GM19035 (cell line): ENCODE measurements around the gene NTN5.
"Not testable (repeated sequence)": the region's sequence is repeated elsewhere in the genome, so short reads cannot be mapped to it uniquely, and the experiment has no call there.

Source experiments
- ATAC-seq: cut with Tn5 transposase; IDR thresholded peaks from one replicate; pipeline ENCODE4 v1.9.1; 2021; ENCODE audit not compliant: unreplicated experiment

Gene NTN5, protein sequence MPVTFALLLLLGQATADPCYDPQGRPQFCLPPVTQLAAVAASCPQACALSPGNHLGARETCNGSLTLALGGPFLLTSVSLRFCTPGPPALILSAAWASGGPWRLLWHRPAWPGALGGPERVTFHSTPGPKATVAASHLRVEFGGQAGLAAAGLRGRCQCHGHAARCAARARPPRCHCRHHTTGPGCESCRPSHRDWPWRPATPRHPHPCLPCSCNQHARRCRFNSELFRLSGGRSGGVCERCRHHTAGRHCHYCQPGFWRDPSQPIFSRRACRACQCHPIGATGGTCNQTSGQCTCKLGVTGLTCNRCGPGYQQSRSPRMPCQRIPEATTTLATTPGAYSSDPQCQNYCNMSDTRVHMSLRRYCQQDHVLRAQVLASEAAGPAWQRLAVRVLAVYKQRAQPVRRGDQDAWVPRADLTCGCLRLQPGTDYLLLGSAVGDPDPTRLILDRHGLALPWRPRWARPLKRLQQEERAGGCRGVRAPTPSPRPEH

DNA sequence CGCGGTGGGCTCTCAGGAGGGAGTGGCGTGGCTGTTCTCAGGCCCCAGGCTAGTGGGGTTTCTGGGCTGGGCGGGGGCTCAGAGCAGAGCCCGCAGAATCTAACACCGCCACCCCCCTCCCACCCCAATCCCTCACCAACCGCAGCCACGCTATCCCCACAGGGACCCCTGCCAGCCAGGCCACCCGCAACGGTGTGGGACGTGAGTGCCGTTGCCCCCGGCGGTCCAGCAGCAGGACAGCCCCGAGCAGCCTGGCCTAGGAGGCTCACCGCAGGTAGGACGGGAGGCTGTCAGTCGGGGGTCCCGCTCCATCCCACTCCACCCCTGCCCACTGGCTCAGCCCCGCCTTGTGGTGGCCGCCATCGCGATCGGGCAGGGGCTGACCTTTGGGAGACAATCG is at the start of gene NTN5:
Gene NTN5 (minus strand): TSS at position 24 of the 400 bp plus-strand sequence. CDS start 2,031 bp downstream, outside the sequence.
- ATAC-seq = no peak

DNA sequence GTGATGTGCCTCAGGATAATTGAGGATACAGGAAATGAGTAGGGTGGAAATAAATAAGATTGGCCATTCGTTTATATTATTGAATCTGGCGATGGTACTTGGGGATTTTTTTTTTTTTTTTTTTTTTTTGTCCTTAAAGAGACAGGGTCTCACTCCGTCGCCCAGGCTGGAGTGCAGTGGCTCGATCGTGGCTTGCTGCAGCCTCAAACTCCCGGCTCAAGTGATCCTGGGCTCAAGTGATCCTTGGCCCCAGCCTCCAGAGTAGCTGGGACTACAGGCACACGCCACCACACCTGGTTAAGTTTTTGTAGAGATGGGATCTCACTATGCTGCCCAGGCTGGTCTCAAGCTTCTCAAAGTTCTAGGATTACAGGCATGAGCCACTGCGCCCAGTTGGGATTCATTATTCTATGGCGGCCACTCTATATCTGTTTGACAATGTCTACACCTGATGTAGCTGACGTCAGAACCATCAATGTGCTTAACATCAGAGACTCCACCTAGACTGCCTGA is 49.4 kb upstream of the NTN5 start:
- no peak for ATAC-seq

DNA sequence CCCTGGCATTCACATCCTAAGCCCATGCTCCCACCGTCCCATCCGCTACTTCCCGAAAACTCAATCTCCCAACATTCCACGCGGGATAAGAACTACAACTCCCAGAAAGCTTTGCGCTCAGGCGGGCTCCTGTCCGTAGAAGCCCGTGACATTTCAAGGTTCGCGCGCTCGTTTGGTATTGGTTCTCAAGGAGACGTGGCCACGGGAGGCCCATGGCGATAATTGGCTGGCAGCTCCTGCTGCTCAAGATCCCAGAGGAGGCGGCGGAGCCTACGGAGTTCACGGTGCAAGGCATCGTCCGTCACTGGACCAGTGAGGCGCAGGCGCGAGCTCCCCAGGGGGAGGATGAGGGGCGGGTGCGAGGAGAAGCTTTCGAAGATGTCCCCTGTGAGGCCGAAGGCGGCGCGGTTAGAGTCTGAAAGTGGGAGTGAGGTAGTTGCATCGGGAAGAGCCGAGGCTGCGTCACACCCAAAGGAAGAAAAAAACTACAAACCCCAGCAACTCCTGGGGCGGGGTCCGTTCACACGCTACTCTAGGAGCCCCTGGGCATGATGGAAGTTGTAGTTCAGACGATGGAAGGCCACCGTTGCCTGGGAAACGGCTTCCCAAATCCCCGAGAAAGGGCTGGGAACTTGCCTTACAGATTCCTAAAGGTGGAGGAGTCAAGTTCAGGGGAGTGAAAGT is 47.9 kb upstream of the NTN5 start:
- ATAC-seq = peak; percentile 87

DNA sequence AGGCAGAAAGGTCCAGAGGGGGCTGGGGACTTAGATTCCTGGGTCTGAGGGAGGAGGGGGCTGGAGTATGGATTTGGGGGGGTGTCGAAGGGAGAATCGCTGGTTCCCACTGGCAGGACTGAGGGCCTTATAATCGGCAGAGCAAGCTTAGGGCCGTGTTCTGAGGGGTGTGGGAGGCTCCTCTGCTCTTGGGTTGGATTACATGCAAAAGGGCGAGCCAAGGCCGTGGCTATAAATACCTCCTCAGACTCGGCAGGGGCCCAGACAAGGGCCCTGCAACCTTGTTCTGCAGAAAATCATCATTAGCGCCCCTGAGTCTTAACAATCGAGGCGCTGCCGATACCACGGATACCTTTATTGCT is 47.4 kb upstream of the NTN5 start:
- ATAC-seq = peak; percentile 13

DNA sequence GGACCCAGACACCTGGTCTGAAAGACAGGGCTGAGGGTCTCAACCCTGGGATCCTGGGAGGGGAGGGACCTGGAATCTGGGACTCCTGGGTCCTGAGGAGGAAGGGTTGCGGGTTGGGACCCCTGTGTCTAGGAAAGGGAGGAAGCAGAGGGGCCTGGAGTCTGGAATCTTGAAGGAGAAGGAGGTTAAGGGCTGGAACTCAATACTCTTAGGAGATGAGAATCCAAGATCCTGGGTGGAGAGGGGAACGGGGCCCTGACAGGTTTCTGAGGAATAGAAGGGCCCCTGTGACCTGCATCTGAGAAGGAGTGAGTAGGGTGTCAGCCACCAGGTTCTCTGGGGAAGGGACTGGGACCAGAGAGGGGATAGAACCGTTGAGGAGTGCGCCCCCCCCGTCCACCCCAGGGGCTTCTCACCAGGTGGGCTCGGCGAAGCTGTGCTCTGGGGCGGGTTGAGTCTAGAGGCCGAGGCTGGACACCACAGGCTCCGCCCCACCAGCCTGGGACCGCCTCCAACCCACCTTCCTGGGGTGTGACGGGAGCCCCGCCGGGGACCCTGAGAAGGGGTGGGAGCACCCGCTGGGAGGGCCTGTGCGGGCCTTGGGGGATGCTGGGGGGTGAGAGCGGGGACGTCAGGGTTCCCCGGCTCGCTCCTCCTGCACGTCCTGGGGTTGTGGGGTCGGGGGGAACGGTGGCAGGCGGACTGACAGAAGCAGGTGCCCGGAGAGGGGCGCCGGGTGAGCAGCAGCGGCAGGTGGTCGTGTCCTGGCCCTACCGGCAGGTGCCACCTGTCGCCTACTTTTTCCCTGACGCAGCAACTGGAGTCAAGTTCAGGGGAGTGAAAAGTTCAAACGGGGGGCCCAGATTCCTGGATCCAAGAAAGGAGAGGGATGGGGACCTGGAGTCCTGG is 46.7 kb upstream of the NTN5 start, which contains the start of gene MAMSTR:
Gene MAMSTR (minus strand): TSS at position 463 of the 909 bp plus-strand sequence. CDS start 694 bp downstream, outside the sequence.
- no peak for ATAC-seq

DNA sequence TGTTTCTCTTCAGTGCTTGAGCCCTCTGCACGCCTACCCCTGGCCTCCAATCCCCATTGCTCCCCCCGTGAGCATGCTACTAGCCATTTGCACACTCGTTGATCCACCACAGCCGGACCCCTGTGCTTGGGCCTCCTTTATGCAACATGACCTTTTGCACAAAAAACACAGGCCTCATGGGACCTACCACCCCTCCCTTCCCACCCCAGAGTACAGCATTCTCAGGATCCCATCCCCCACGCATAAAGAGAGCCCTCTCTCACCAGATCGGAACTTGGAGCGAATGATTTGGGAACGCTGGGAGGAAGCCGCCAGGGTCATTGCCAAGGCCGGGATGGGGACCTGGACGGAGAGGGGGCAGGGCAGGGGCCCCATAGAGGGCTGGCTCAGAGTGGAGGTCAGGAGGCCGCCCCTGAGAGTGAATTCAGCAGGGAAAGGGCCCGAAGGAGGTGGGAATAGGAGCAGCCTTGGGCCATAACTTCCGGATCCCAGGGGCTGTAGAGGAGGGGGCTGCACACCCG is 46.0 kb upstream of the NTN5 start:
- no peak for ATAC-seq

DNA sequence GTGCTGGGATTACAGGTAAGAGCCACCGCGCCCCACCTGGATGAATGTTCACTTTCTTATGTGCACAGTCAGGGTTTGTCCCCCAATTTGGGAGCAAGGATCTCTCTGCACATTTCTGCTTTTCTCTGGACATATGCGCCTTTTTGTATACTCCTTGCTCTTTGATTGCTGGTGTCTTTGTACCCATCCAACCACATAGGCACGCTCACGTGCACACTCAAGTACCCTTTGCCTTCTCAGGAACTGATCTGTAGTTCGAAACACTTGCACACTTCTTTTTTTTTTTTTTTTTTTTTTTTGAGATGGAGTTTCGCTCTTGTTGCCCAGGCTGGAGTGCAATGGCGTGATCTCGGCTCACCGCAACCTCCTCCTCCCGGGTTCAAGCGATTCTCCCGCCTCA is 45.3 kb upstream of the NTN5 start:
- not testable (repeated sequence) for ATAC-seq

DNA sequence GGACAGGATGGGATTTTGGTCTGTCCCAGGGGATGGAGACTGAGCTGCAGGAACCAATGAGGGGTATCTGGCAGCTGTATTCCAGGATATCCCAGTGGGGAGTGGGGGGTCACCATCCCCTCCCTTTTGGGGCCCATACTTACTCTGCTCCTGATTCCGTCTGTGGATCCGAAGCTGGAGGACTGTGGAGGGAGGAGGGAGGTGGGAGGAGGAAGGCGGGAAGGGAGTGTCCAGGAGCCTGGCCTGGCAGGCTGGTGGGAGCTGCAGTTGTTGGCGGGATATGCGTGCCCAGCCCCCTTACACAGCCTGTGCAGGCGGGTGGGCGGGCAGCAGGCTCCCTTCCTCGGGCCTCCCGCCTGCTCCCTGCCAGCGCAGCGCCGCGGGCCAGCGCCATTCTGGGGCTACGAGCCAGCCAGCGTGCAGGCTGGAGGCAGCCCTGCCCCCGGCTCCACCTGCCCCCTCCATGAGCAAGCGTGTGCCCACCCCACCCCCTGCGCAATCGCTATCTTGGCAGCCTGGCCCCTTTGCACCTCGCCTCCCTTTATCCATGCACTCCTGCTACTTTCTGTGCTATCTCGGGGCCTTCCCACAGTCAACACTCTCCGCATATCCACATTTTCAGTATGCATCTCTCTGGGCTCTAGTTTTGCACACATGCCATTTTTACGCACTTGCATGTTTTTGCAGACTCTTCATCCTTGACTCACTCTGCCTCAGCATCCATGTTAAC is 43.9 kb upstream of the NTN5 start:
- ATAC-seq = no peak

DNA sequence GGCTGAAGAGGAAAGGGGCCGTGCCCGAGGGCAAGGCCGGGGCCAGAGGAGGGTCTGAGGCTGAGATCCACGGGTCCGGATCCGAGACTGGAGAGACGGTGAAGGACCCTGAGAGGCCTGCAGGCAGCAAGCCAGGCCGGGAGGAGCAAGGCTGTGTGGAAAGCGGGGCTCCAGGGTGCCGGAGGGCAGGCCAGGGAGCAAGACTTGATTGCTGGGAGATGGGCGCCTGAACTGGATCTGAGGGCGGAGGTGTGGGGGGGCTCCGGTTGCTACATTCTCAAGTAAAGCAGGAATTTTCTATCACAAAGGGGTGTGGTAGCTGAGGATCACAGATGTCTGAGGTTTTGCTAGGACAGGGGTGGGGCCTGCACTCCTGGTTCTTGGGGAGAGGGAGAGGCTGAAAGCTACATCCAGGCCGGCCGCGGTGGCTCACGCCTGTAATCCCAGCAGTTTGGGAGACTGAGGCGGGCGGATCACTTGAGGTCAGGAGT is 42.9 kb upstream of the NTN5 start:
- no peak for ATAC-seq

DNA sequence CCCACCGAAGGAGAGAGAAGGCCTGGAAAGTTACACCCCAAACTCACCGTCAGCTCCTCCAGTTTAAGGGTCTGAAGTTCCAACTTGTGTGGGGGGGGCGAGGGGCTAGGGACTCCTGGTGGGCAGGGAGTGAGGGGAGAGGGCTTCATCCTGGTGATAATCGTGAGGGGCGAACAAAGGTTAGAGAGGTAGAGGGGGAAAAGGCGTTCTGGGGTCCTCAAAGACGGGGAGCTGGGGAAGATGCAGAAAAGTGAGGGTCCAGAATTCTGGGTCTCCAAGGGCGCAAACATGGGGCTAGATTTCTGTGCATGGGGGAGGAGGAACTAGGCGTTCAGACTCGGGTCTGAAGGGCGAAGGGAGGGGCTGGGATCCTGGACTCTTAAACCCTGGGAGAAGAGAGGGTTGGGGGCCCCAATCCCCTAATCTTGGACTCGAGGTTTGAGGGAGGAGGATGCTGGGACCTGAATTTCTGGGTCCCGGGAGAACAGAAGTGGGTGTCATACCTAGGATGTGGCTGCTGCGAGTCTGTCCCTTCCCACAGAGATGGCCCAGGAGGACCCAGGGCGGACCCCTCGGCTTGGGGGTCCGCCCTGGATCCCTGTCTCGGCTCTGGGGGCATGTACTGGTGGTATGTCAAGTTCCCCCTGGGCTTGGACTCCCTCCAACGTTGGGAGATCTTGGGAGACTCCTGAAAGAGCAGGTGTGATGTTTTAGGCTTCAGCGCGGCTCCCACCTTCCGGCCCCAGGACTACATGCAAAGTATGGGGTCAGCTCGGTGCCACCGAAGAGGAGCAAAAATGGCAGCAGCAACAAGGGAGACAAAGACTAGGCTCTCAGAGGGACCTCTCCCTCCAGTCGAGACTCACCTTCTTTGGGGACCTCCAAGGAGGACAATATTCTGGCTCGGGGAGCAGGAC is 42.2 kb upstream of the NTN5 start:
- ATAC-seq = no peak

DNA sequence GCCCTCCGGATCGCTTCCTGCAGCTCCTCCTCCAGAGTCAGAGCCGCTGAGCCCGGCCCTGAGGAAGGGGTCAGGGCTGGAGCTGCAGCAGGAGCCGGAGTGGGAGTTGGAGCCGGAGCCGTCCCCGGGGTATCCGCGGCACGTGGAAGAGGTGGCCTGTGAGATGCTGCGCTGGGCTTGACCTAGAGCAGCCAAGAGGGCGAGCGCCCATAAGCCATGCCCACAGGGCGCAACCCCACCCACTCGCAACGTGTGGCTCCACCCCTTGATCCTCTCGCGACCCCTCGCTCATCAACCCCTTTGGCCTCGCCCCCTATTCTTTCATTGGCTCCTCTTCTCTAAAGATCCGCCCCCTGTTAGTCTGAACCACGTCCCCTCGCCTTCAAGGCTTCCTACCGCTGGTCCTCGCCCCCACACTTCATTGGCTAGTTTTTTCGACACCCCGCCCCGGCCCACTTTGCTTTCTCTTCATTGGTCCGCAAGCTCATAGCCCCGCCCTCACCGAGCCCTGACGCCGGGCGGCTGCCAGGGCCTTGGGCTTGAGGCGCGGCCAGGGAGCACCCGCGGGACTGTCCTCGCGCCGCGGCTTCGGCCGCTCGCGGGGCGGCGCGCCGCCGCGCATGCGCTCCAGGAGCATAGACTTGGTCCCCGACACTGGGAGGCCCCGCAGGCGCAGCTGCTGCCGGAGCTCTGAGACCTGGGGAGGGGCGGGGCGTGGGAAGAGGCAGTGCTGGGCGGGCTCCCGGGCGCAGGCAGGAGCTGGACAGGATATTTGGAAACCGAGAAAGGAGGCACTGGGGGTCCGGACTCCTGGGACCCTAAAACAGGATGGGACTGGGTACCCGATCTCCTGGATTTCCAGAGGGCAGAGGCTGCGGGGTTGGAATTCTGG is 41.3 kb upstream of the NTN5 start:
- peak; percentile 92 for ATAC-seq

DNA sequence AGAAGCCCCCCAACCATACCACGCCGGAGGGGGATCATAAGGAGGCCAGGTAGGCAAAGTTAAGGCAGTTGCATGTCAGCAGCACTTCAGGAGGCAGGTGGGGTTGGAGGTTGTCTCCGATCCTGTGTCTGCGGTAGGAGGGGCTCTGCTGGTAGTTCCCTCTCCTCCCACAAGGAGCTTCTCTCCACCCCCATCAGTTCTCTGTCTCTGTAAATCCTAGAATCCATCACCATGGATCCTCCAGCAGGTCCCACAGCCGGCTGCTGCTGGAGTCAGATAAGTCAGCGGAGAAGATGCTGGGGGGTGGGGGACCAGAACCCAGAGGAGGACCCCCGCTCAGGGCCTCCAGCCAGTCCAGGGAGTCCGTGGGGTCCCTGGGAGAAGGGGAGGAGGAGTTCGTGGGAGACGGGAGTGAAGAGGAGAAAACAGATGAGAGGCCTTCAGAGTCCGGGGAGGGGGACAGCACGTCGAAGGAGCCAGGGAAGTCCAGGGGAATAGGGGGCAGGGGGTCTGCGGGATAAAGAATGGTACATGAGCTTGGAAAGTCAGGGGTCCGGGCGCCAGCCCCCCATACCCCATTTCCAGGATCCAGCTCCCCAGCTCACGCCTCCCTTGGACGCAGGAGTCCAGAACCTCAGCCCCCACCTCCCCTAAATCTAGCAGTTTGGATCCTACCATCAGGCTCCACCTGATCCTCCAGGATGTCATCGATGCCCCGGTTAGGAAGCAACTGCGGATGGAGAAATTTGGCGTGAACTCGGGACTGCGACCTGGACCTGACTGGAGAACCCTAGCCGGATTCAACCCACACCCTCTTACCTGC is 40.4 kb upstream of the NTN5 start:
- no peak for ATAC-seq

DNA sequence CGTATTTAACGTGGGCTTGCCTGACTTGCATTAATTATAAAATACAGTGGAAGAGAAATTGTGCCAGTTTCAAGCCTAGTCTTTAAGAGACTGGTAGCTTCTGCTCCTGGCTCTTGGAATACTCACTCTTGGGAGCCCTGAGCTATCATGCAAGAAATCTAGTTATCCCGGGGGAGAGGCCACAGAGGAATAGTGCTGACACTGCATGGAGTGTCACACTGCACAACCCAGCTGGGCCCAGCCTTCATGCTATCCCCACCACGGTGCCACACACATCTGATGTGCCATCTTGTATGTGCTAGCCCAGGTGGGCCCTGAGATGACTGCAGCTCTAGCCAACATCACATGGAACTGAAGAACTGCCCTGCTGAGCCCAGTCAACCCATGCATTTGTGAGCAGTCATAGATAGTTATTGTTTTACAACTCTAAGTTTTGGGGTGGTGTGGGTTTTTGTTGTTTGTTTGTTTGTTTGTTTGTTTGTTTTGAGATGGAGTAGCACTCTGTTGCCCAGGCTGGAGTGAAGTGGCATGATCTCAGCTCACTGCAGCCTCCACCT is 38.4 kb upstream of the NTN5 start:
- ATAC-seq = no peak

DNA sequence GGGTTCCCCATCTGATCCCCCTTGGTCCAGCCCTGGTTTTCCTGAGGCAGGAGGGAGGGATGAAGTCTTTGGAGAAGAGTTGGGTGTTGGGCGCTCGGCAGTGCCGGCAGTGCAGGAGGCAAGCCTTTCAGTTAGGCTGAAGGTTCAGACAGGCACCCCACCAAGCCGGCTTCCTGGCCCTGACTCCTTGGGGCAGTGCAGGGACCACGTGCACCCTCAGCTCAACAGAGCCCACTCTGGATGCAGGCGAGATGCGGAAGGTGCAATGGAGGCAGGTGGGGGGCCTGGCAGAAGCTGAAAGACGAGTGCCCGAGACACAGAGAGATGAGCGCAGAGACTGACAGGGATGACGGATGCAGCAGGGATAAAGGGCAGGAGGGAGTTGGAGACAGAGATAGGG is 35.7 kb upstream of the NTN5 start:
- no peak for ATAC-seq

DNA sequence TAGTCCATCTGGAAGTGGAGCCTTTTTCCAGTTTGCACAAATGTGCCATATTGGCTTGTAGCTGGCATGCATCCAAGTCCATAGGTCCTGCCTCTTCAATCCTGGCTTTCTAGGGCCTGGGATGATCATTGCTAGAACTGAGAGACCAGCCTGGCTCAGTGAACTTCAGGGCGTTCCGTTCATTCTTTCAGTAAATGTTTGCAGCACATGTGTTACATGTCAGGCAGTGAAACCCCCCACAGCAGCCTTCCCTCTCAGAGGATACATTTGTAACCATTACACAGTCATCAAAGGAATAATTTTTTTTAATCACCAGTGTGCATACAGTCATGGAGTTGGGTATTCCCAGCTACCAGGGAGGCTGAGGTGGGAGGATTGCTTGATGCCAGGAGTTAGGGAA is 32.6 kb upstream of the NTN5 start:
- no peak for ATAC-seq

DNA sequence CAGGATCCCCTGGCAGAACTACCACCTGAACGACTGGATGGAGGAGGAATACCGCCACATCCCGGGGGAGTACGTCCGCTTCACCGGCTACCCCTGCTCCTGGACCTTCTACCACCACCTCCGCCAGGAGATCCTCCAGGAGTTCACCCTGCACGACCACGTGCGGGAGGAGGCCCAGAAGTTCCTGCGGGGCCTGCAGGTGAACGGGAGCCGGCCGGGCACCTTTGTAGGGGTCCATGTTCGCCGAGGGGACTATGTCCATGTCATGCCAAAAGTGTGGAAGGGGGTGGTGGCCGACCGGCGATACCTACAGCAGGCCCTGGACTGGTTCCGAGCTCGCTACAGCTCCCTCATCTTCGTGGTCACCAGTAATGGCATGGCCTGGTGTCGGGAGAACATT is 30.5 kb upstream of the NTN5 start:
- no peak for ATAC-seq

DNA sequence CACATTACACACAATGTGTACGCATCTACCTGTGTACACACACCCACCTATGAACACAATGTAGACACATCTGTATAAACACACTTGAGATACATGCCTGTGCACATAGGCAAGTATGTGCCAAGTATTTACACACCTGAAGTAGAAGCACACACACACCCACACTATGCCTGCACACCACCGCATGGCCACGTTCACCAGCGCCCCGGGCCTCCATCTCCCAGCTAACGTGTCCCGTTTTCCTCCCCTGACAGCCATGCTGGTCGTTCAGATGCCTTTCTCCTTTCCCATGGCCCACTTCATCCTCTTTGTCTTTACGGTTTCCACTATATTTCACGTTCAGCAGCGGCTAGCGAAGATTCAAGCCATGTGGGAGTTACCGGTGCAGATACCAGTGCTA is 29.9 kb upstream of the NTN5 start:
- ATAC-seq = no peak
